Activated CD4-positive, alpha-beta T cell treated with anti-CD3 and anti-CD28 coated beads, Interleukin-2, amount 10 ng/mL, durations not matched to agents 24 days and 14 days (primary cell): ENCODE data around the gene ANO9. TPM values are rescaled to one million over a fixed set of nuclear protein-coding genes. Genes with fewer than 3 reads are reported as not detected.

Source experiments
- DNase-seq: peaks from one replicate; pipeline ENCODE4 v3.0.0; 2022
- H3K27ac Mint-ChIP-seq: one replicate; pipeline ENCODE4 v1.8.0; 2022; ENCODE audit warnings: mild to moderate bottlenecking, mixed read lengths
- H3K27me3 Mint-ChIP-seq: one replicate; pipeline ENCODE4 v1.8.0; 2022; ENCODE audit warnings: mixed read lengths
- H3K36me3 Mint-ChIP-seq: one replicate; pipeline ENCODE4 v1.8.0; 2022; ENCODE audit warnings: low read depth, mild to moderate bottlenecking, mixed read lengths
- H3K4me1 Mint-ChIP-seq: one replicate; pipeline ENCODE4 v1.8.0; 2021; ENCODE audit warnings: mixed read lengths
- H3K4me3 Mint-ChIP-seq: one replicate; pipeline ENCODE4 v1.8.0; 2022; ENCODE audit warnings: mild to moderate bottlenecking, moderate library complexity, mixed read lengths
- H3K9me3 Mint-ChIP-seq: one replicate; pipeline ENCODE4 v1.8.0; 2021; ENCODE audit warnings: mixed read lengths
- intact Hi-C: fragments of 100-400 bp; cut with micrococcal nuclease; formaldehyde crosslinking; loops from one replicate; pipeline ENCODE4 v1.15.1; 2023
- total RNA-seq: library from RNA; stranded (reverse); gene quantifications from 2 replicates; pipeline ENCODE4 v1.2.3, GENCODE V29; 2022

ANO9 gene
- total RNA-seq, 1 donor from 2014 or later, result 36.9 TPM

- DNase-seq, result no peak
- Mint-ChIP-seq H3K27ac (no peak overlapping the region), H3K4me3 (peak overlapping the region; percentile 96)
Observed at GRCh38 chr11:451738-452137, 9.9 kb upstream of the ANO9 start.

DNA sequence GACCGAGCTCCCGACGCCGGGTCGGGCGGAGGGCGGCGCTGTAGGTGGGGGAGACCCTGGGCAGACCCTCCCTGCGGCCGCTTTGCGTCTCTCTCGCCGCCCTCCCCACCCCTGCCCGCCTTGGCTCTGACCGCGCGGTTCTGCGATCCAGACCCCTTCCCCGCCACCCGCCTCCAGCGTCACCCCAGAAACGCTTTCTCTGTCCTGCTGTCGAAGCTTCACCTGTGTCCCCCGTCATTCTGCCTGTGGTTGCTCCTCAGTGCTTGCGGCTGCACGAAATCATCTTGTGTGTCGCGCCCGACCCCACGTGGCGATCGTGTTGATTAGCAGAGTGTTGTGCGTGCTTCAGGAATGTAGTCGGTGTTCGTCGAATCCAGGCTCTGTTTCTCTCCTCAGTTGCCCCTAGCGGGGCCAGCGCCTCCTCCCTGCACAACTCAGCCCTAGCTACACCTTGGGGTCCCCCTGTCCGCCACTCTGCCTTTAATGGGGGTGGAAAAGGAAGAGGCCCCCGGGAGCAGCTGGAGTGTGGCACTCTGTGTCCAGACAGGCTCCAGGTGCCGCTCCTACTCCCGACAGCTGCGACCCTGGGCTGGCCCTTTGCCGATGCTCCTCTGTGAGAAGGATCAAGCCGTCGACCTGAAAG, 9.1 kb upstream of the ANO9 start:
- Mint-ChIP-seq H3K4me1 (peaks cover 17% of the 10 kb centered on the region), H3K36me3 (peaks cover 24% of the 10 kb centered on the region), H3K9me3 (no peaks in the 10 kb centered on the region), H3K27ac (peak overlapping the region; percentile 97), H3K4me3 (peak overlapping the region; percentile 96), H3K27me3 (no peaks in the 10 kb centered on the region)
- DNase-seq, result peak; percentile 93
- intact Hi-C loops, result loop anchor here (1.0 to 2.0 kb wide), 3 partner anchors 55 to 136 kb away; partner anchors contain the start of gene IFITM1

More at GRCh38 chr11:451738-452137, 9.9 kb upstream of the ANO9 start:
- intact Hi-C loops, result loop anchor here (2.0 kb wide), 2 partner anchors 67 to 137 kb away; partner anchors contain the start of gene IFITM1
- Mint-ChIP-seq H3K27me3 (no peaks in the 10 kb centered on the region), H3K4me1 (peaks cover 22% of the 10 kb centered on the region), H3K9me3 (no peaks in the 10 kb centered on the region), H3K36me3 (peaks cover 28% of the 10 kb centered on the region)

DNA sequence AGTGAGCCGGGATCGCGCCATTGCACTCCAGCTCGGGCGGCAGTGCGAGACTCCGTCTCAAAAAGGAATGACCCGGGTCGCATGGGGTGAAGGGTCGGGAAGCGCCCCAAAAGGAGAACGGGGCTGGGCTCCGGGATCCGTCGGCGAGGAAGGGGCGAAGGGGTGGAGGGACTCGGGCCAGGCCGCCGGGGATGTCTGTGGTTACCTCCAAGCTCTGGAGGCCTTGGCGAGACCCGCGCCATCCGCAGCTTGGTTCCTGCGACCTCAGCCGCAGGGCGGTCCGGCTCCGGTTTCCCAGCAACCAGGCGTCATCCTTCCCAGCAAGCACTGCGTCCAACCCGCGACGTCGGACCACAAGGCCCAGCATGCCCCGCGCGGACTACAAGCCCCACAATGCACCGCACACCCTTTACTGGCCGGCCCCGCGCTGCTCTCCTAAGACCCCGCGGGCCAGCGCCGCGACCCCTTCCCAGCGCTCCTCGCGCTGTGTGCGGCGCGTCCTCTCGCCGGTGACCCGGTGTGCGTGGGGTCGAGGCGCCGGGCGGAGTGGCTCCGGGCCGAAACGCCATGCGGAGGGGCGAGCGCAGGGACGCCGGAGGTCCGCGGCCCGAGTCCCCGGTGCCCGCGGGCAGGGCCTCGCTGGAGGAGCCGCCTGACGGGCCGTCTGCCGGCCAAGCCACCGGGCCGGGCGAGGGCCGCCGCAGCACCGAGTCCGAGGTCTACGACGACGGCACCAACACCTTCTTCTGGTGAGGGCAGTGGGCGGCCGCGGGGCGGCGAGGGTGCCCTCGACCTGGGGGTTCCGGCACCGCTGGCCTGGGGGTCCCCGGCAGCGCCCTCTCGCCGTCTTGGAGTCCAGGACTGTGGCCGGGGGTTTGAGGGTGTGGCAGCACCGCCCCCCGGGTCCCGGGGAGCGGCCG, 8.3 kb upstream of the ANO9 start, which contains the start of gene PTDSS2:
Gene PTDSS2 (plus strand): TSS at position 391 of the 920 bp plus-strand sequence. CDS start 177 bp downstream, at position 568.
- Mint-ChIP-seq H3K4me1 (peaks cover 17% of the 10 kb centered on the region), H3K27ac (peak within 1 kb of the TSS; percentile 97), H3K27me3 (no peaks in the 10 kb centered on the region), H3K9me3 (no peaks in the 10 kb centered on the region), H3K4me3 (peak within 1 kb of the TSS; percentile 97), H3K36me3 (peaks cover 24% of the 10 kb centered on the region)
- peak; percentile 98 for DNase-seq
- intact Hi-C loops, result loop anchor here (1.0 to 2.0 kb wide), 3 partner anchors 56 to 135 kb away; partner anchors contain the start of gene IFITM1

DNA sequence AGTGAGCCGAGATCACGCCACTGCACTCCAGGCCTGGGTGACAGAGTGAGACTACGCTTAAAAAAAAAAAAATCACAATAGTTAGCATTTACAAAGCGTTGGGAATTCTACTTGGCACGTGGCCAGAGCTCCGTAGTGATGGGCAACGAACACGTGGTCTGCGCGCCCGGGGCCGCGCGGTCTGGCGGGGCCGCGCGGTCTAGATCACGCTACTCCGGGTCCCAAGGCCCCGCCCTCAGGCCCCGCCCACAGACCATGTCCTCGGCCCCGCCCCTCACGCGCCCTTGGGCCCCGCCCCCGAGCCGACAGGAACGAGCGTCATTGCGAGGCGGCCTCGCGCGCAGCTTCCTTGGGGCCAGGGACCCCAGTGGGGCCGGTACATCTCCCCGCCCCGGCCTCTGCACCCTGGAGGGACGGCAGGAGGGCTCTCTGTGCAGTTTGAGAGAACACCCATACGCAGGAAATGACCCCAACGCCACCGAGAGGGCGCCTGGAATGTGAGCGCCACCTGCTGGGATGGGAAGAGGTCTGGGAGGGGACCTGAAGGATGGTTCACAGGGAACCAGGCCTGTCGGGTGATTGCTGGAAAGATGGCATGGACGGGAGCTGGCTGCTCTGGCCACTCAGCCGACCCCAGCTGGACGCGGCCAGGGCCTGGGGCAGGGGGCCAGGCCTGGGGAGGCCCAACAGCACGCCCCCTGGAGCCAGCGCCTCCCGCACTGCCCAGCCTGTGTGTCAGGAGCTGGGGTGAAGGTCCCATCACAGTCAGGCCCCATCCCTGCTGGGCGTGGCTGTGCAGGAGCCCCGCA, 6.3 kb upstream of the ANO9 start:
- peak; percentile 98 for DNase-seq
- Mint-ChIP-seq H3K36me3 (peaks cover 12% of the 10 kb centered on the region), H3K27me3 (peaks cover 8% of the 10 kb centered on the region), H3K27ac (peak overlapping the region; percentile 97), H3K4me1 (peaks cover 13% of the 10 kb centered on the region), H3K4me3 (peak overlapping the region; percentile 97), H3K9me3 (no peaks in the 10 kb centered on the region)
- intact Hi-C loops, result loop anchor here (1.0 kb wide), 3 partner anchors 32 to 241 kb away; partner anchors contain the start of genes BET1L and RIC8A

DNA sequence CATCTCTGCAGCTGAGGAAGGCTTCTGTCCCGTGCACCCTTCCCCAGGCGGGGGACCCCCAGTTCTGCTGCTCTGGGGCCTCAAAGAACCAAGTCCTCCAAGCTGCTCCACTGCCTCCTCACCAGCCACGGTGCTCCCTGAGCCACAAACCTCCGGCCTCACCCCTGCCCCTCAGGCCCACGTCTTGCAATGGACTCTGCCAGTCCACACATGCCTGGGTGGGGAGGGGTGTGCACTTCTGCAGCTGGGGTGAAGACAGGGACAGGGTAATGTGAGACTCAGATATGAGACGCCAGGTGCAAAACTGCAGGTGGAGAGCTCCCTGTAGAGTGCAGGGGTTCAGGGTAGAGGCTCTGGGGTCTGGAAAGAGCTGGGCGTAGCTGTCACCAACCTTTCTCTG, 5.1 kb upstream of the ANO9 start:
- Mint-ChIP-seq H3K27ac (peak overlapping the region; percentile 75), H3K9me3 (no peaks in the 10 kb centered on the region), H3K4me1 (peaks cover 13% of the 10 kb centered on the region), H3K4me3 (no peak overlapping the region), H3K36me3 (peaks cover 9% of the 10 kb centered on the region), H3K27me3 (peaks cover 8% of the 10 kb centered on the region)
- intact Hi-C loops, result no loop called here
- DNase-seq, result no peak

DNA sequence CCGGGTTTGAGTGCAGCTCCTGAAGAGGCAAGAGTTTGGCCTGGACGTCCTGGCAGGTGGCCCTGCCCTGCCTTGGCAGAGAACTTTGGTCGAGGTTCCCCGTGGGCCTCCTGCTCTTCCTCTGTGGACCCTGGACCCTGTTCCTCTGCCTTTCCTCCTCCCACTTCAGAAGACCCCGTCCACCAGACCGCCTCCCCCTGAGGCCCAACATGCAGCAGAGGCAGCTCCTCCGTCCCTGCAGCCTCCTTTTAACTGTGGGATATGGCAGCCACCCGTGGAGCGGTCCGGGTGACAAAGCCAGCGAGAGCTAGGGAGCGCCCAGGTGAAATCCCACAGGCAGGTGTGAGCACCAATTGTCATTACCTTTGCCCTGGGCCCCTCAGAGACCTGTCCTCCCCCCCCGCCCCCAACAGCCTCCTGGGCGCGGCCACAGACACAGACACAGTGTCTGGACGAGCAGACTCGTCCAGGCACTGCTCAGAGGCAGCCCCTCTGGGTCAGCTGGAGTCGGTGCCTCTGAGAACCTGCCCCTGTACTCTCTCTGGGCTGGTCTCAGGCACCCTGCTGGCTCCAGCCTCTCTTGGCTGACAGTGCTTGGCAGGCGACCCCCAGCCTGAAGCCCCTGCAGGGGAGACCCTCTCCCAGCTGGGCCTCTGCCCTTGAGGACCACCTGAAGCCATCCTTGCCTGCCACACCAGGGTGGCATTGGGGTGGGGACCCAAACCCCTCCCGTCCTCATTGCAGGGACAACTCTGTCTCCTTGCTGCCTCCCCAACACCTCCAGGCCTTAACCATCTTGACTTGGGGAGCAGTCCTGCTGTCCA, 4.2 kb upstream of the ANO9 start:
- intact Hi-C loops, result no loop called here
- Mint-ChIP-seq H3K4me3 (no peak overlapping the region), H3K27me3 (peaks cover 8% of the 10 kb centered on the region), H3K27ac (no peak overlapping the region), H3K4me1 (peaks cover 8% of the 10 kb centered on the region), H3K9me3 (no peaks in the 10 kb centered on the region), H3K36me3 (peaks cover 2% of the 10 kb centered on the region)
- DNase-seq, result no peak

DNA sequence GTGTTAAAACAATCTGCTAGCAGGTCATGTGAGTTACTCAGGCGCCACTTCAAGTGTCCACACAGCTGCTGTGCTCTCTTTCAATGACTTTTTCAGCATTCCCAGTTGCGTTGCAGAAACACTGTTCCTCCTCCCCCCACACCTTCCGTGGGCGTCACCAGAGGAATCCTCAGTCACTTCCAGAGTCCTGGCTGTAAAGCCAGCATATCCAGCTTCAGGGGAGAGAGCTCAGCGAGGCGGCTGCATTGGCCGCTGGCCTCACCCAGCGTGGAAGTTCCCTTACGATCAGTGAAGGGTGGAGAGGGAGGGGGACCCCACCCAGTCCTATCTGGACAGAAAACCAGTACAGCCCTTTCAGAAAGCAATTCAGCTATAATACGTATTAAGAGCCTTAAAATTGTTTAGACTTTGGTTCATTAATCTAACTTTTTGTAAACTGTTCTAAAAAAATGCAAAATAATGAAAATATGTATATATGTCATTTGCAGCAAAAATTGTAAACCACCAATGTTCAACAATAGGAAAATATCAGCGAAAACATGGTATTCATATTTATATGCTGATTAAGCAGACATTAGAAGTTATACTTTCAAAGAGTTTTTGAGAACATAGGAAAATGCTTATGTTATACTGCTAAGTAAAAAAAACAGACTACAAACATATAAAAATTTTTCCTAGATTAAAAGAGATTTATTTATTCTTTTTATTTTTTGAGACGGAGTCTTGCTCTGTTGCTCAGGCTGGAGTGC, 2.8 kb upstream of the ANO9 start:
- peaks cover 8% of the 10 kb centered on the region for H3K27me3 Mint-ChIP-seq
- no peak overlapping the region for H3K27ac Mint-ChIP-seq
- no peak overlapping the region for H3K4me3 Mint-ChIP-seq
- H3K9me3 Mint-ChIP-seq, result no peaks in the 10 kb centered on the region
- DNase-seq, result no peak
- no peaks in the 10 kb centered on the region for H3K36me3 Mint-ChIP-seq
- H3K4me1 Mint-ChIP-seq, result peaks cover 10% of the 10 kb centered on the region
- intact Hi-C loops, result no loop called here

DNA sequence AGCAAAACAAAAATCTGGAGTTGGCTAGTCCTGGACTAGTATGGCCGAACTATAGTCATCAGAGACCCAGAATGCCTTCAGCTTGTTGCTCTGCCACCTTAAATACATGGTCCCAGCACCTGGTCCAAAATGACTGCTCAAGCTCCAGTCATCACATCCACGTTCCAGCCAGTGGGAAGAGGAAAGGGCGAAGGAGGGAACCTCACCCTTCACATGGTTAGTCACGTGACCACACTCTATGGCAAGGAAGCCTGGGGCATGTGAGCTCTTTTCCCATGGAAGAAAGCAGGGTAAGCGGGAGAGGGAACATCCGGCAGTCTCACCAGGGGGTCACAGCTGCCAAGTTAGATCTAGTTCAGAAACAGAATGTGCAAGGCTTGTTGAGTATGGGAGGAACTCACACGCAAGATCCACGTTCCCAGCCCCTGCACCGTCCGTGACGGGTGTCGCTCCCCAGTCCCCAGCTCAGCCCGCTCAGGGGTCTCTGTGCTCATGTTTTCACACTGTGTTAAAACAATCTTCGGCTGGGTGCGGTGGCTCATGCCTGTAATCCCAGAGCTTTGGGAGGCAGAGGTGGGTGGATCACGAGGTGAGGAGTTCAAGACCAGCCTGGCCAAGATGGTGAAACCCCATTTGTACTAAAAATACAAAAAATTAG, 1.9 kb upstream of the ANO9 start:
- H3K9me3 Mint-ChIP-seq, result no peaks in the 10 kb centered on the region
- intact Hi-C loops, result no loop called here
- peaks cover 8% of the 10 kb centered on the region for H3K27me3 Mint-ChIP-seq
- no peak for DNase-seq
- no peaks in the 10 kb centered on the region for H3K36me3 Mint-ChIP-seq
- peaks cover 8% of the 10 kb centered on the region for H3K4me1 Mint-ChIP-seq
- no peak overlapping the region for H3K4me3 Mint-ChIP-seq
- H3K27ac Mint-ChIP-seq, result no peak overlapping the region

DNA sequence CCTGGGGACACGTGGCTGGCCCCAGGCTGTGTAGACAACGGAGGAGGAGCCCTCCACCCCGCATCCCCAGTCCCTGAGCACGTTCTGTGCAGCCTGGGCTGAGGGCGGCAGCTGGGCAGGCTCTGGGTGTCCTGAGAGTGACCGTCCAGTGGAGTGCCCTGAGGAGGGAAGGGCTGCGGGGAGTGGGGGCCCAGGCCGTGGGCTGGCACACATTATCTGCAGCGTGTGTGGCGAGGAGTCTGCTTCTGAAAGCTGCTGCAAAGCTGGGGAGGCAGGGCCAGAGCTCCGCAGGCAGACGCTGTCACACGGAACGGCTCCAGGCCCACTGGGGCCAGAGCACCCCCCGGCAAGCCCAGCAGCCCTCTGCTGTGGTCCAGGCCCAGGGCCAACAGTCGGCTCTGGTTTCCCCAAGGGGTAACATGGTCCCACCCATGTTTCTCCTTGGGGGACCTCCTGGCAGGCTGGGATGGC, 835 bp upstream of the ANO9 start:
- DNase-seq, result no peak
- Mint-ChIP-seq H3K27ac (no peak overlapping the region), H3K27me3 (peaks cover 8% of the 10 kb centered on the region), H3K9me3 (no peaks in the 10 kb centered on the region), H3K4me1 (peaks cover 9% of the 10 kb centered on the region), H3K36me3 (no peaks in the 10 kb centered on the region), H3K4me3 (no peak overlapping the region)
- intact Hi-C loops, result no loop called here

DNA sequence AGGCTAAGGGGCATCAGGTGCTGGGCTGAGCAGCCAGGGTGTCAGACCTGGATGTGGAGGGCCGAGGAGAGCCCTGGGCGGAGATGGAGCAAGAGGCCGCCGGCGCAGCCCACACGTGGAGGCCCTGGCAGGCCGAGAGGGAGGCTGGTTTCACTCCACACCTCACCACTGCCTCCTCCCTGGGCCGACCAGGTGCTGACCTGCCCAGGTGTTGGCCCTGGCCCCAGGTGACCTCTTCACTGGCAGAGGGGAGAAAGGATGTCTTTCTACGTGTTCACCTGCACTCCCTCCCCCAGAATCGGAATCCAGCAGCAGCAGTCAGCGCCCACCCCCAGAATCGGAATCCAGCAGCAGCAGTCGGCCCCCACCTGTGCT, 781 bp downstream of the ANO9 start:
- intact Hi-C loops, result no loop called here
- Mint-ChIP-seq H3K27ac (no peak overlapping the region), H3K4me3 (peak overlapping the region; percentile 84), H3K36me3 (peaks cover 1% of the 10 kb centered on the region), H3K27me3 (peaks cover 8% of the 10 kb centered on the region), H3K9me3 (no peaks in the 10 kb centered on the region), H3K4me1 (peaks cover 15% of the 10 kb centered on the region)
- no peak for DNase-seq

DNA sequence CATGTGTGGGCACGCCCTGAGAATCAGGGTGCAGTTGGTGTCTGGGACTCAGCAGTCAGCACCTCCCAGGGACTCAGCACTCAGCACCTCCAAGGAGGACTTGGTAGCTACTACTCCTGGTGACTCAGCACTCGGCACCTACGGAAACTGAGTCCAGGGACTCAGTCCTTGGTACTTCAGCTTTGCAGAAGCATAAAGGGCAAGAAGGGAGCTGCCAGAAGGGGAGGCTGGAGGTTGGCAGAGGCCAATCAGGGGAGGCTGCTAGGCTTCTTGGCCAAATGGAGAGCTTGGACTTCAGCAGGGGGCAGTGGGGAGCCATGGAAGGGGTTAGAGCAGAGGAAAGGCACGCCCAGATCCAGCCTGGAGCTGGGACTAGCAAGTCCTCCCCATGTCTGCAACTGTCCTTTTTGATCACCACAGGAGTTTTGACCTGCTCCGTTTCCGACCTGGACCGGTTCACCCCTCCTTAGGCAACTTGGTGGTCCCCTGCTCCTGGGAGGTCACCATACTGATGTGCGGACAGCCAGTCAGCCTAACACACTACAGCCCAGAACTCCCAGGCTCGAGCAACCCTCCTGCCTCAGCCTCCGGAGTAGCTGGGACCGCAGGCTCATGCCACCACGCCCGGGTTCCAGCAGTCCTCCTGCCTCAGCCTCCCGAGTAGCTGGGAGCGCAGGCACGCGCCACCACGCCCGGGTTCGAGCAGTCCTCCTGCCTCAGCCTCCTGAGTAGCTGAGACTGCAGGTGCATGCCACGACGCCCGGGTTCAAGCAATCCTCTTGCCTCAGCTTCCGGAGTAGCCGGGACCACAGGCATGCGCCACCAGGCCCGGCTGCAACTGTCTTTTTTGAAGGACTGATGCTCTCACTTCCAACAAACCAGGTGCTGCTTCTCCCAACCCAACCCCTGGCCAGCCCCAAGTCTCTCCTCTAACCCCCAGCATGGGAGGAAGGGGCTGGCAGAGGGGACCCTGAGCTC, 1.5 kb downstream of the ANO9 start:
- Mint-ChIP-seq H3K36me3 (peaks cover 1% of the 10 kb centered on the region), H3K4me1 (peaks cover 15% of the 10 kb centered on the region), H3K27me3 (peaks cover 8% of the 10 kb centered on the region), H3K9me3 (no peaks in the 10 kb centered on the region), H3K27ac (no peak overlapping the region), H3K4me3 (peak overlapping the region; percentile 84)
- no peak for DNase-seq
- intact Hi-C loops, result no loop called here
